ENCODE results near the gene GDF10. TPM values are rescaled to one million over a fixed set of nuclear protein-coding genes. Genes with fewer than 3 reads are reported as not detected.

The GDF10 gene
- total RNA-seq, 2 experiments from 2014 or later = 0.30 to 0.32 TPM

DNA sequence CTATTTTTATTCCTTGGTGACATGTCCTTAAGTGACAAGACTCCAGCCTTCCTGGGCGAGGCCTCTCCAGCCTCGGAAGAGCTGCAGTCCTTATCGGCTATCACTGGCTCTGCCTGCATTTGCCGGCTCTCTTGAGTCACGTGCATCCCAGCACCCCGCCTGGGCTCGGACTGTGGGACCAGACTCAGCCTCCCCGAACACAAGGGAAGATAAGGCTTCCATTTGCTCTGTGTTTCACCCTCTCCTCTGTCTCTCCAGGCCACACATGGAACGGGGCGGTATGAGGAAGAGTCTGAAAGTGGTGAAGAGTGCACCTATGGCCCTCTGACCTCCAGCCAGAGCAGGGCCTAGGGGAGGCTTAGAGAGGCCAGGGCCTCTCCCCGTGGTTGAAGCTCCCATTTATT is 26.9 kb downstream of the GDF10 start:
- Mint-ChIP-seq H3K27ac (no peak overlapping the region), H3K4me3 (no peak overlapping the region), H3K9me3 (ENCODE audit: low read depth) (no peaks in the 10 kb centered on the region), H3K36me3 (ENCODE audit: low read depth) (no peaks in the 10 kb centered on the region), H3K27me3 (no peaks in the 10 kb centered on the region), H3K4me1 (no peaks in the 10 kb centered on the region)
- CTCF ChIA-PET = no interaction called here
- ATAC-seq = no peak
- DNase-seq = no peak
- POLR2A ChIA-PET = no interaction called here
- intact Hi-C loops (cut with DNase I, micrococcal nuclease) = no loop called here

DNA sequence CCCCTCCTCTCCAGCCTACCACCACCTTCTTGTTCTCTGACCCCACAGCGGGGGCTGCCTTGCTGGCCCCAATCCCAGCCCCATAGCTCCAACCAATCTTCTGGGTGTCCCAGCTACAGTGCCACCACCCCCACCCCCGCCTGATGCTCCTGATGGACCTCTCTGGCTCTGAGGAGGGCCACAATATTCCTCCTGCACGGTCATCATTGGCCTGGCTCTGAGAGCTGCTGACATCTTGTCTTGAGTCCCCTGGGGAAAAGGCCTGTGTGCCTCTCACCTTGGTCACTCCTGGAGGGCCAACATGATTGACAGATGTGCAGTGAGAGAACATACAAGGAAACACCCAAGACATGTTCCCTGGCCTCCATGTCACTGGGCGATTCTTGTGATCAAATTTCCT is 29.9 kb downstream of the GDF10 start:
- H3K4me3 Mint-ChIP-seq = no peak overlapping the region
- no peak overlapping the region for H3K27ac Mint-ChIP-seq
- no peaks in the 10 kb centered on the region for H3K4me1 Mint-ChIP-seq
- intact Hi-C loops (cut with DNase I, micrococcal nuclease) = no loop called here
- H3K9me3 Mint-ChIP-seq (ENCODE audit: low read depth) = no peaks in the 10 kb centered on the region
- POLR2A ChIA-PET = no interaction called here
- DNase-seq (no peak), ATAC-seq (no peak)
- CTCF ChIA-PET = no interaction called here
- H3K36me3 Mint-ChIP-seq (ENCODE audit: low read depth) = no peaks in the 10 kb centered on the region
- no peaks in the 10 kb centered on the region for H3K27me3 Mint-ChIP-seq

DNA sequence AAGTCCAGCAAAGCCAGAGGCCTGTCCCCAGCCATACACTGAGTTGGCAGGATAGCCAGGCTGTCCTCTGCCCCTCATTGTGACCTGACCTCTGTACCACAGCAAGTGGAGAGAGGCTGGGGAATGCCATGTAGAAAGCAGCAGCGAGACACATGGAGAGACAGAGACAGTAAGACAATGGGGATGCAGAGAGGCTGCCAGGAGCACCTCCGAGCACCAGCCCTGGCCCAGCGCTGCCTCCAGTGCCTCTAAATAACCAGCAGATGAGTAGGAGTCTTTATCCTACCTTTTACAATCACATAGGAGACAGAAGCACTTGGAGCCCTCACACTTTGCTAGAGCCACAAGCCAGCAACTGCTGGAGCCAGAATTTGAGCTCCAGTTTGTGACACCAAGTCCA is 30.4 kb downstream of the GDF10 start:
- Mint-ChIP-seq H3K4me3 (no peak overlapping the region), H3K4me1 (no peaks in the 10 kb centered on the region)

DNA sequence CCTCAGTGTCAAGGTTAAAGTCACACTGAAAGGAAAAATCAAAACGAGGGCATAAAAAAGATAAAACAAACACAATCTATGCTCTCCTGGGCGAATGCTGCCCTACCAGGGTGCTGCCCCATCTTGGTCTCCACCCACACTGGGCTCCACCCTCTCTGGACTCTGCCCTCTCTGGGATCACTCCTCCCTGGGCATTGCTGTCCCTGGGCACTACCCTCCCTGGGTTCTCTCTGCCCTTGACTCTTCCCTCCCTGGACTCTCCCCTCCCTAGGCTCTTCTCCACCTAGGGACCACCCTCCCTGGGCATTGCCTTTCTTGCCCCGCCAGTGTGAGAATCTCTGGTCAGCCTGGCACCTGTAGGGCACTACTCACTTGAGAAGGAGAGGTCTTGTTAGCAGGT is 30.8 kb downstream of the GDF10 start:
- DNase-seq = no peak
- intact Hi-C loops (cut with DNase I, micrococcal nuclease) = no loop called here
- Mint-ChIP-seq H3K4me1 (no peaks in the 10 kb centered on the region), H3K9me3 (ENCODE audit: low read depth) (no peaks in the 10 kb centered on the region), H3K27me3 (no peaks in the 10 kb centered on the region), H3K36me3 (ENCODE audit: low read depth) (no peaks in the 10 kb centered on the region), H3K27ac (no peak overlapping the region), H3K4me3 (no peak overlapping the region)
- ATAC-seq = no peak
- POLR2A ChIA-PET = no interaction called here
- CTCF ChIA-PET = no interaction called here

More for the DNA sequence above, 30.4 kb downstream of the GDF10 start:
- POLR2A ChIA-PET = no interaction called here
- Mint-ChIP-seq H3K27ac (no peak overlapping the region), H3K9me3 (ENCODE audit: low read depth) (no peaks in the 10 kb centered on the region), H3K36me3 (ENCODE audit: low read depth) (no peaks in the 10 kb centered on the region), H3K27me3 (no peaks in the 10 kb centered on the region)
- DNase-seq (no peak), ATAC-seq (no peak)
- CTCF ChIA-PET = no interaction called here
- intact Hi-C loops (cut with DNase I, micrococcal nuclease) = no loop called here

DNA sequence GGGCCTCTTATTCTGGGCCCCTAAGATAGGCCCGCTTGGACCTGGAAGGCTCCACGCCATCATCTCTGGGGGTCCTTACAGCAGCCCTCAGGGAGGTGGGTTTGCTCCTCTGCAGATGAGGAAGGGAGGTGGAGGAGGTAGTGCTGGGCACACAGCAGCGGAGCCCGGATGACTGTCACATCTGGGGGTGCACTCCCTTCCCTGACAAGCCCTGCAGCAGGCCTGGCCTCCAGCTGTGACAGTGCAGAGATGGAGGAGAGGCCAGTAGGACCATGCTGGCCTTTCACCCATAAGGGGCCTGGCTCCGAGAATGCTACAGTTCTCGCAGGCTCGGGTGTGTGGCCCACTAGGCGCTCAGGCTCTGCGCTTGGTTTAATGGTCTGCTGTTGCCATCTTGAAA is 31.5 kb downstream of the GDF10 start:
- no peaks in the 10 kb centered on the region for H3K9me3 Mint-ChIP-seq (ENCODE audit: low read depth)
- no peaks in the 10 kb centered on the region for H3K4me1 Mint-ChIP-seq
- ATAC-seq (no peak), DNase-seq (no peak)
- no peak overlapping the region for H3K4me3 Mint-ChIP-seq
- ChIA-PET CTCF (interaction anchor here (0.8 kb wide), 1 partner anchor 19 kb away, joined by 3 read pairs; no protein-coding TSS in a partner anchor), POLR2A (no interaction called here)
- H3K27me3 Mint-ChIP-seq = no peaks in the 10 kb centered on the region
- H3K36me3 Mint-ChIP-seq (ENCODE audit: low read depth) = no peaks in the 10 kb centered on the region
- intact Hi-C loops (cut with DNase I, micrococcal nuclease) = no loop called here
- H3K27ac Mint-ChIP-seq = no peak overlapping the region

DNA sequence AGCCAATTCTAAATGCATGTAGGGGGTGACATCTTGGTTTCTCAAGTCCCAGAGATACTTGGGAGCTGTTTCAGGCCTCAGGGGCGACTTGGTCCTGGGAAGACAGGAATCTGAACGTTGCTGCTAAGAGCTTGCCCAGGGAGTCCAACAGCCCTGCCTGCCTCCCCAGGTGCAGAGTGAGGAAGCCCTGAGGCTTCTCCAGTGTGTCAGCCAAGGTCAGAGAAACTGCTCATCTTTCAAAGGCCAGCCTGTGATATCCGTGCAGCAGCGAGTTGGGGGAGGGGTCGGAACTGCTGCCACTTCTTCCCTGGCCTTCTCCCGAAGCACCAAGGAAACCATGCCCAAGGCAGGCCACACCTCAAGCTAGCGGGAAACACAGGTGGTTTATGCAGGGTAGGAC is 32.0 kb downstream of the GDF10 start:
- Mint-ChIP-seq H3K4me3 (no peak overlapping the region), H3K27me3 (no peaks in the 10 kb centered on the region), H3K36me3 (ENCODE audit: low read depth) (no peaks in the 10 kb centered on the region), H3K9me3 (ENCODE audit: low read depth) (no peaks in the 10 kb centered on the region), H3K4me1 (no peaks in the 10 kb centered on the region), H3K27ac (no peak overlapping the region)
- POLR2A ChIA-PET = no interaction called here
- intact Hi-C loops (cut with DNase I, micrococcal nuclease) = no loop called here
- no peak for ATAC-seq
- DNase-seq = no peak
- CTCF ChIA-PET = interaction anchor here (0.8 kb wide), 1 partner anchor 19 kb away, joined by 3 read pairs; no protein-coding TSS in a partner anchor

DNA sequence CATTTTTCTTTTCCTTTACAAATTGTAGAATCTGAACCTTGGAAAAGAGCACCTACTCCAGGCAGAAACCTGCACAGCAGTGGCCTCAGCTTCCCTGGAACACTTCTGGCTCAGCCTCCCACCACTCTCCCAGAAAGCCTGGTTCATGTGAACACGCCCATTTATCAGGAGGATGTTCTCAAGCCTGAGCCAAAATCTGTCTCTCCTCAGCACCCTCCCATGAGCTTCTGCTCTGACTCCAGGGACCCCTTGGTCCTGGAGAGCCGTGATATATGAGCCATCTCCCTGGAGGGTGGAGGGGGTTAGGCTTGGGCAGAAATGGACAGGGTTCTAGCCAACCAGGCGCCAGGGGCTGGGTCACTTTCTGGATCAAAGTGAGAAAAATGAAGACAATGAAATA is 32.4 kb downstream of the GDF10 start:
- POLR2A ChIA-PET = no interaction called here
- Mint-ChIP-seq H3K36me3 (ENCODE audit: low read depth) (no peaks in the 10 kb centered on the region), H3K27ac (no peak overlapping the region), H3K27me3 (no peaks in the 10 kb centered on the region), H3K4me3 (no peak overlapping the region), H3K9me3 (ENCODE audit: low read depth) (no peaks in the 10 kb centered on the region), H3K4me1 (no peaks in the 10 kb centered on the region)
- ATAC-seq = no peak
- intact Hi-C loops (cut with DNase I, micrococcal nuclease) = no loop called here
- no peak for DNase-seq
- CTCF ChIA-PET = interaction anchor here (0.8 kb wide), 1 partner anchor 20 kb away, joined by 3 read pairs; no protein-coding TSS in a partner anchor

DNA sequence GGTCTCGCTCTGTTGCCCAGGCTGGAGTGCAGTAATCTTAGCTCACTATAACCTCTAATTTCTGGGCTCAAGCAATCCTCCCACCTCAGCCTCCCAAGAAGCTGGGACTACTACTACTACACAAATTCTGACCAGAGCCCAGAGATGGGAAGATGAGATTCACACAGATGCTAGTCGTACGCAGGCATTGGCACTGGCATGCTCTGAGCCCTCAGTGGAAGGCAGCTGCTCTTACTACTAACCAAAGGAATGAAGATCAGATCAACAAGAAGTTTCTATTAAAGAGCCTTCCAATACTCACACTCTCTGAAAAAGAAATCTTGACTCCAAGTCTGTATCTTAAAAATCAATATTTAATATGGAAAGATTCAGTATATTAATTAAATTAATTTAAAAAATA is 32.9 kb downstream of the GDF10 start:
- no peaks in the 10 kb centered on the region for H3K36me3 Mint-ChIP-seq (ENCODE audit: low read depth)
- POLR2A ChIA-PET = no interaction called here
- H3K4me1 Mint-ChIP-seq = no peaks in the 10 kb centered on the region
- CTCF ChIA-PET = no interaction called here
- no peak overlapping the region for H3K4me3 Mint-ChIP-seq
- no peak overlapping the region for H3K27ac Mint-ChIP-seq
- no peaks in the 10 kb centered on the region for H3K9me3 Mint-ChIP-seq (ENCODE audit: low read depth)
- ATAC-seq (no peak), DNase-seq (no peak)
- intact Hi-C loops (cut with DNase I, micrococcal nuclease) = no loop called here
- no peaks in the 10 kb centered on the region for H3K27me3 Mint-ChIP-seq

DNA sequence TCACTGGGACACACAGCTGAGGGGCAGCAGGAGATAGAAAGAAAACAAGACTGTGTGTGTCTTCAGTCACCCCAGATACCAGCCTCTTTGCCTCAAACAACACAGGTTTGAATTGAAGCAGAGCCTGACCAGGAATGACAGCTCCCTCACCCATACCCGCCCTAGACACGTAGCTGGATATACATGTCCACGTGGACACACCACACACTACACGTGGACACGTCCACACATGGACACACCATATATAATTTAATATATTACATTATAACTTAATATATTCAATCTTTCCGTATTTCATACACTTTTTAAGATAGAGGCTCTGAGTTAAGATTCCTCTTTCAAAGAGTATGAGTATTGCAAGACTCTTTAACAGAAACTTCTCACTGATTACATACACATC is 33.5 kb downstream of the GDF10 start:
- H3K4me3 Mint-ChIP-seq = no peak overlapping the region
- H3K27ac Mint-ChIP-seq = no peak overlapping the region
- H3K36me3 Mint-ChIP-seq (ENCODE audit: low read depth) = no peaks in the 10 kb centered on the region
- H3K9me3 Mint-ChIP-seq (ENCODE audit: low read depth) = no peaks in the 10 kb centered on the region
- ATAC-seq = no peak
- POLR2A ChIA-PET = no interaction called here
- no peaks in the 10 kb centered on the region for H3K27me3 Mint-ChIP-seq
- no peak for DNase-seq
- CTCF ChIA-PET = no interaction called here
- no peaks in the 10 kb centered on the region for H3K4me1 Mint-ChIP-seq
- intact Hi-C loops (cut with DNase I, micrococcal nuclease) = no loop called here

DNA sequence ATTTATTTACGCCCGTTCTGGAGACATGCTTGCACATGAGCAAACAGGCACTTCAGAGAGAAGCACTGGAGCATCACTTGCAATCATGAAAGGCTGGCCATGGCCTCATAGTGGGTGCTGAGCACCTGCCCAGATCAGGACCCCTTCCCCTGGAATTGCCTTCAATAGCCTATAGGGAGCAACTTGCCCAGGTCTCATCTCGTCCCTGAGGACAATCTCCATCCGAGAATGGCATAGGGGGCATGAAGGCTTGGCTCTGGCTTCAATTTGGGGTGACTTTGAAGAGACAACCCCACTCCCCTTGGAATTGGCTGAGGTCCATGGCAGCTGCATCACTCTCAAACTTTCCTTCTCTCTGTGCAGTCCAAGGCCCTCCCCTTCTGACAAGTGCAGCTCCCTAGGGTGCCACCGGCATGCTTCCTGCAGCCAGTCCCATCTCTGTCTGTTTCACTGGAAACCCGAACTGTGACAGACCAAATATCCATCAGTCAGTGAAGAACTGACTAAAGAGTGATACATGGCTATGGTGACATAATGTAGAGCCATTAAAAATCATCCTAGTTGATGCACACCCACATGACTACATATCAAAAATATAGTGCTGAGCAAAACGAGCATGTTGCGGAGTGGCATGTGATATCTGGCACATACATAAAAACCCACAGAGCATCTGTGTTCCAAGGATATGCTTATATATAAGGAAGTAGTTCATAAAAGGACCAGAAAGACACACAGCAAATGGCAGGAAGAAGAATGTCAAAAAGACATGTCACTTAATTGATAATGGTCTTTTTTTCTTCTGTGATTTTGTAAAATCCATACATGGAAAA is 34.7 kb downstream of the GDF10 start:
- DNase-seq (no peak), ATAC-seq (no peak)
- H3K27me3 Mint-ChIP-seq = no peaks in the 10 kb centered on the region
- ChIA-PET POLR2A (no interaction called here), CTCF (interaction anchor here (1.0 kb wide), 1 partner anchor 286 kb away, joined by 4 read pairs; no protein-coding TSS in a partner anchor)
- intact Hi-C loops (cut with DNase I, micrococcal nuclease) = no loop called here
- no peak overlapping the region for H3K4me3 Mint-ChIP-seq
- H3K9me3 Mint-ChIP-seq (ENCODE audit: low read depth) = no peaks in the 10 kb centered on the region
- H3K27ac Mint-ChIP-seq = no peak overlapping the region
- H3K36me3 Mint-ChIP-seq (ENCODE audit: low read depth) = no peaks in the 10 kb centered on the region
- H3K4me1 Mint-ChIP-seq = no peaks in the 10 kb centered on the region

DNA sequence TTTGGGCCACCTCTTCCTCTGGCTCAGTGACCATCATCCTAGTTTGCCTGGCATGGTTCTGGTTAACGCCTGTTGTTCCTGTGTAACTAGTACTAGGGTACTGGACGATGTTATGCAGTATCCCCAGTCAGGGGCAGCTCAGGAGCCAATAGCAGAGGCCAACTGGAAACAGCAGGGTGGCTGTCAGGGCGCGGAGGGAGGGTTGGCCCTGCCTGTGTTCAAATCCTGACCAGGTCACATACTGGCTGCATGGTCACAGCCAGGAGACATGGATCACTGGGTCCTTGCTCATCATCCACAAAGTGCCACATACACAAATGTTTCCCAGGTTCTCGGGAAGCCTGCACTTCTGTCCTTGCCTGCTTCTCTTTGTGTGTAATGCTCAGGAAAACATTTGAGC is 35.9 kb downstream of the GDF10 start:
- Mint-ChIP-seq H3K27me3 (peaks cover 4% of the 10 kb centered on the region), H3K4me1 (no peaks in the 10 kb centered on the region), H3K36me3 (ENCODE audit: low read depth) (no peaks in the 10 kb centered on the region), H3K4me3 (no peak overlapping the region), H3K27ac (no peak overlapping the region), H3K9me3 (ENCODE audit: low read depth) (no peaks in the 10 kb centered on the region)
- CTCF ChIA-PET = interaction anchor here (1.0 kb wide), 1 partner anchor 287 kb away, joined by 4 read pairs; no protein-coding TSS in a partner anchor
- no peak for ATAC-seq
- POLR2A ChIA-PET = no interaction called here
- DNase-seq = no peak
- intact Hi-C loops (cut with DNase I, micrococcal nuclease) = no loop called here

DNA sequence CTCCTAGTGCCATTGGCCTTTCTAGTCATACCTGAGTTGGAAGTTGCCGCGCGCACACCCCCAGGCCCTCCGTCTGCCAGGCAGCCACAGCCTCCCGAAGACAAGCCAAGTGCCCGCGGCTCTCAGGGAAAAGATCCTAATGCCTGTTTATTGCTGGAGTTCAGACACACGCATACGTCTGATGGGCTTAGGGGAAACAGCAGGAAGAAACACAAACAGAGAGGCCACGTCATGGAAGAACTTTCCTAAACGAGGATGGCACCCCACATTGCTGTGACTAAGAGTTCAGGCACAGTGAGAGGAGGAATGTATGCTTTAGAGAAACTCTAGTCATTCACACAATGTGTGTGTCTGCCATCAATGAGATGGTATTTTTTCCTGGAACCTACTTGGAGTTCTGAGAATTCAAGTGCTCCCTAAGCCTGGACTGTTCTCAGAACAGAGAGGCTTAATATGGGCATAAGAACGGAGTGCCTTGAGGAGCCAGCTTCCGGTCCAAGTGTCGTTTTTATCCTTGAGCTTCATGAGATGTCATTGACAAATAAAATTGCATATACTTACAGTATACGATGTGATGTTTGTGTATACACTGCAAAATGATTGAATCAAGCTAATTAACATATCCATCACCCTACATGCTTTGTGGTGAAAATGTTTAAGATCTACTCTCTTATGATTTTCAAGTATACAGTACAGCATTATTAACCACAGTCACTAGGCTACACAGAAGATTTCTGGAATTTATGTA is 36.6 kb downstream of the GDF10 start:
- POLR2A ChIA-PET = no interaction called here
- no peak overlapping the region for H3K4me3 Mint-ChIP-seq
- intact Hi-C loops (cut with DNase I, micrococcal nuclease) = no loop called here
- peaks cover 4% of the 10 kb centered on the region for H3K27me3 Mint-ChIP-seq
- CTCF ChIA-PET = no interaction called here
- no peak overlapping the region for H3K27ac Mint-ChIP-seq
- ATAC-seq (no peak), DNase-seq (no peak)
- H3K9me3 Mint-ChIP-seq (ENCODE audit: low read depth) = no peaks in the 10 kb centered on the region
- no peaks in the 10 kb centered on the region for H3K4me1 Mint-ChIP-seq
- no peaks in the 10 kb centered on the region for H3K36me3 Mint-ChIP-seq (ENCODE audit: low read depth)

Data from activated CD4-positive, alpha-beta T cell treated with anti-CD3 and anti-CD28 coated beads for 36 hours (primary cell).